Activated naive CD4-positive, alpha-beta T cell treated with anti-CD3 and anti-CD28 coated beads, Interleukin-2, amount 10 ng/mL, durations not matched to agents 7 days and 5 days (primary cell): Measurements from ENCODE around the gene UNC5B.

Source experiments
- CTCF ChIA-PET: fragments of 350-600 bp; sonication (Branson Sonifier 250); formaldehyde crosslinking; loops from one replicate; lab custom pipeline; 2021; ENCODE audit warnings: antibody characterized with exemption; lab: Charles Lee
- DNase-seq: peaks from one replicate; pipeline ENCODE4 v3.0.0-alpha.2; 2020
- H3K27ac Mint-ChIP-seq: one replicate; pipeline ENCODE4 v1.8.0; 2021; ENCODE audit warnings: mild to moderate bottlenecking, moderate library complexity, mixed read lengths
- H3K27me3 Mint-ChIP-seq: one replicate; pipeline ENCODE4 v1.8.0; 2021; ENCODE audit warnings: mild to moderate bottlenecking, mixed read lengths
- H3K36me3 Mint-ChIP-seq: one replicate; pipeline ENCODE4 v1.8.0; 2021; ENCODE audit warnings: mixed read lengths
- H3K4me1 Mint-ChIP-seq: one replicate; pipeline ENCODE4 v1.8.0; 2021; ENCODE audit warnings: mixed read lengths
- H3K4me3 Mint-ChIP-seq: one replicate; pipeline ENCODE4 v1.8.0; 2021; ENCODE audit warnings: mild to moderate bottlenecking, moderate library complexity, mixed read lengths
- H3K9me3 Mint-ChIP-seq: one replicate; pipeline ENCODE4 v1.8.0; 2021; ENCODE audit warnings: mixed read lengths

UNC5B gene

GRCh38 chr10:71201849-71202248 is 10.5 kb upstream of the UNC5B start:
- H3K4me1 Mint-ChIP-seq: no peaks in the 10 kb centered on the region
- CTCF ChIA-PET: no interaction called here
- no peak for DNase-seq
- H3K4me3 Mint-ChIP-seq: no peak overlapping the region
- peaks cover 29% of the 10 kb centered on the region for H3K27me3 Mint-ChIP-seq
- H3K9me3 Mint-ChIP-seq: peaks cover 8% of the 10 kb centered on the region
- H3K36me3 Mint-ChIP-seq: no peaks in the 10 kb centered on the region
- no peak overlapping the region for H3K27ac Mint-ChIP-seq

DNA sequence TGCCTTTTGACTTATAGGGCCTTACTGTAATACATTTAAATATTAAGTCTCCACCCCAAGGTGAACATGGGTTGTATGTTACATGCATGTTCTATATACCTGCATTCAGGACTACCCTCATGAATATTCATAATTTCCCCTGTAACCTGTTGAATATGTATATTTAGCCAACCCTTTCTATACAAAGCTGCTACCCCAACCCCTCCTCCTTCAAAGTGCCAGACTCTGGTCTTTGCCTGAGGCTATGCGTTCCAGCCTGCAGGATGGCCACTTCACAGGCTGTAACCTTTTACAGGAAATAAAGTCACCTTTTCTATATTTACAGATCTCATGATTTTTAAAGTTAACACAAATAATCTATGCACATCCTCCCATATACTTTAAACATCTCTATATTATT is 10.1 kb upstream of the UNC5B start:
- H3K27ac Mint-ChIP-seq: no peak overlapping the region
- H3K4me3 Mint-ChIP-seq: no peak overlapping the region
- H3K9me3 Mint-ChIP-seq: peaks cover 6% of the 10 kb centered on the region
- H3K4me1 Mint-ChIP-seq: no peaks in the 10 kb centered on the region
- no peak for DNase-seq
- CTCF ChIA-PET: no interaction called here
- peaks cover 32% of the 10 kb centered on the region for H3K27me3 Mint-ChIP-seq
- no peaks in the 10 kb centered on the region for H3K36me3 Mint-ChIP-seq

DNA sequence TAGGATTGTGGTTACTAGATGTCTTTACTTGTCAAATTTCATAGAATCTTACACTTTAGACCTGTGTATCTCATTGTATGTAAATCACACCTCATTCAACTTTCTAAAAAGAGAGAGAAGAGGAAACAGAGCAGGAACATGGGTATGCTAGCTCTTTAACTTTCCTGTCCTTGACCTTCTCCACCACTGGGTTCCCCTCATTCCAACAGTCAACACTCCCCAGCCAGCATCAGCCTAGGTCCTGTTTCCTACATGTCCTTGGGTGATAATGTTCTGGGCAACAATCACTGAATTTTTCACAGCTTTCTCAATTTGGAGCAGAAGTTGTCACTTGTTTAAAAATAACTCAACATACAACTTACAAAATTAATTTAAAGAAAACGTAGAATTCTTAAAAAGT is 9.2 kb upstream of the UNC5B start:
- Mint-ChIP-seq H3K4me3 (no peak overlapping the region), H3K27me3 (peaks cover 39% of the 10 kb centered on the region), H3K27ac (no peak overlapping the region), H3K9me3 (peaks cover 1% of the 10 kb centered on the region), H3K4me1 (no peaks in the 10 kb centered on the region), H3K36me3 (no peaks in the 10 kb centered on the region)
- CTCF ChIA-PET: no interaction called here
- no peak for DNase-seq

GRCh38 chr10:71203716-71204115 is 8.7 kb upstream of the UNC5B start:
- no peaks in the 10 kb centered on the region for H3K9me3 Mint-ChIP-seq
- H3K27me3 Mint-ChIP-seq: peaks cover 43% of the 10 kb centered on the region
- H3K27ac Mint-ChIP-seq: no peak overlapping the region
- no peak overlapping the region for H3K4me3 Mint-ChIP-seq
- DNase-seq: no peak
- no peaks in the 10 kb centered on the region for H3K36me3 Mint-ChIP-seq
- CTCF ChIA-PET: no interaction called here
- no peaks in the 10 kb centered on the region for H3K4me1 Mint-ChIP-seq

DNA sequence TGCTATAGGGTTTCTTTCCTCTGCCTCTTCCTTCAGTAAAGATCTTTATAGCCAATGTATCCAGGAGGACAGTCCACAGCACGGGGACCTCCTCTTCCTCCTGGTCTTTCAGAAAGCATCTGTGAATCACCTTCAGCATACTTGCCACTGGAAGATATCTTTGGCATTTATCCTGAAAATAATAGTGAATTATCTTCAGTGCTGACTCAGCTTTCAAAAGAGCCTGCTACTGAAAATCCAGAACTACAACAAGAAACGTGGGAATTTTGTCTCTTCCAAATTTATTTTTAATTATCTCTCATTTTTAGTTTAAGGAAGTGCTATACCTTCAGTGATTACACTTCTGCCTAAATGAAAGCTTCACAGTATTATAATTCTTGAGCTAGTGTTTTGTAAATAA is 7.6 kb upstream of the UNC5B start:
- Mint-ChIP-seq H3K9me3 (no peaks in the 10 kb centered on the region), H3K27ac (no peak overlapping the region), H3K4me1 (no peaks in the 10 kb centered on the region), H3K4me3 (no peak overlapping the region), H3K36me3 (no peaks in the 10 kb centered on the region), H3K27me3 (peaks cover 54% of the 10 kb centered on the region)
- no peak for DNase-seq
- CTCF ChIA-PET: interaction anchor here (1.8 kb wide), 1 partner anchor 12 kb away, joined by 4 read pairs; no protein-coding TSS in a partner anchor

DNA sequence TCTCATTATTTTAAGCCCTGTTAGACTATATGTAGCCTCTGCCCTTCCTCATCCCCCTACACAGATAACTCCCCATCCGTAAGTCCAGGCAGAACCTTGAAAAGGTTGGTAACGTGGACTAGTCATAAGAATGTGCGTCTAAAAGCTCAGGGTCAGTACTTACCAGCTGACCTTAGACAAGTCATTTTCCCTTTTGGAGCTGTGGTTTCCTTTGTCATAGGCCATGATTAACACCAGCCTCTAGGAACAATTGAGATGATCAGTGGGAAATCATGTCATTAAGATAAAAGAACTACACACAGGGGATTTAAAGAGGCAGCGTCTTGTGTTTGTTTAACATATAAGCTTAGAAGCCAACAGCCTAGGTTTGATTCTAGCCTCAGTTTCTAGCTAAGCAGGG is 6.9 kb upstream of the UNC5B start:
- no peak overlapping the region for H3K27ac Mint-ChIP-seq
- no peak for DNase-seq

DNA sequence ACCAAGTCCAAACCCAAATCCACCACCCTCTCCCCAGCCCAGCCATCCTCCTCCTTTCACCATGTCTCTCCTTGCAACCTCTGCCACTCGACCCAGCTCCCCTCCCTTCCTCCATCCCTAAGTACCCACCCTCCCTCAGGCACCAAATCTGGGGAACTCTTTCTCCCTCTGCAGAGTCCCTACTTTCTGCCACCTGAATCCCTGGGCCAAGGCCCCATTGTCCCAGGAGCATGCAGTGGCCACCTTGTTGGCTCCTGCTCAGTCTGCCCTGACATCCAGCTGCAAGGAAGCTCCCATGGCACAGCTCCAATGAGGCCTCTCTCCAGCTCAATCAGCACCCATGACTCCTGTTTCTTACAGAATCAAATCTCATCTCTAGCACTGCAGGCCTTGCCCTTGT is 5.5 kb upstream of the UNC5B start:
- no peak overlapping the region for H3K27ac Mint-ChIP-seq
- no peaks in the 10 kb centered on the region for H3K9me3 Mint-ChIP-seq
- CTCF ChIA-PET: interaction anchor here (0.9 to 1.5 kb wide), 2 partner anchors 13 to 281 kb away, joined by 3 to 8 read pairs; no protein-coding TSS in a partner anchor
- H3K36me3 Mint-ChIP-seq: no peaks in the 10 kb centered on the region
- H3K27me3 Mint-ChIP-seq: peaks cover 71% of the 10 kb centered on the region
- no peak for DNase-seq
- H3K4me3 Mint-ChIP-seq: no peak overlapping the region
- H3K4me1 Mint-ChIP-seq: peaks cover 2% of the 10 kb centered on the region

More for the DNA sequence above, 6.9 kb upstream of the UNC5B start:
- Mint-ChIP-seq H3K4me3 (no peak overlapping the region), H3K27me3 (peaks cover 56% of the 10 kb centered on the region), H3K9me3 (no peaks in the 10 kb centered on the region), H3K4me1 (no peaks in the 10 kb centered on the region), H3K36me3 (no peaks in the 10 kb centered on the region)
- CTCF ChIA-PET: interaction anchor here (0.7 to 1.8 kb wide), 3 partner anchors 11 to 280 kb away, joined by 3 to 8 read pairs (median 4); no protein-coding TSS in a partner anchor

- H3K27ac Mint-ChIP-seq: no peak overlapping the region
- no peak overlapping the region for H3K4me3 Mint-ChIP-seq
- no peaks in the 10 kb centered on the region for H3K36me3 Mint-ChIP-seq
- H3K9me3 Mint-ChIP-seq: no peaks in the 10 kb centered on the region
- DNase-seq: no peak
- CTCF ChIA-PET: interaction anchor here (0.9 kb wide), 1 partner anchor 14 kb away, joined by 3 read pairs; no protein-coding TSS in a partner anchor
- H3K4me1 Mint-ChIP-seq: peaks cover 5% of the 10 kb centered on the region
- H3K27me3 Mint-ChIP-seq: peaks cover 78% of the 10 kb centered on the region
Measured at GRCh38 chr10:71207578-71207977, 4.8 kb upstream of the UNC5B start.

DNA sequence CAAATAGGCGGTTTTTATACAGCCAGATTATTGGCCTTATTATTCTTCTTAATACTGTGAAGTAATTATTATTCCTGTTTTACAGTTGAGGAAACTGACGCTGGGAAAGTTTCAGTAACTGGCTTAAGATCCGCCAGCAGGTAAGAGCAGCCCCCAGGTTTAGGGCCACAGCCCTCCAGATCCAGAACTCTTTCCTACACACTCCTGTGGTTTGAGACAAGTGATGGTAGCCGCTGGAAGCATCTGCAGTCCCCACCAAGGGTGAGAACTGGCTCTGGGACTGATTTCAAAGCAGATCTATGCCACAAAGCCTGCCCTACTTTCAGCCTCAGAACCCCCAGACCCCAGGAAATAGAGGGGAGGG is 3.0 kb upstream of the UNC5B start:
- Mint-ChIP-seq H3K36me3 (no peaks in the 10 kb centered on the region), H3K27me3 (peaks cover 86% of the 10 kb centered on the region), H3K9me3 (no peaks in the 10 kb centered on the region)

GRCh38 chr10:71209731-71210541 is 2.4 kb upstream of the UNC5B start:
- Mint-ChIP-seq H3K9me3 (no peaks in the 10 kb centered on the region), H3K4me3 (no peak overlapping the region), H3K27me3 (peaks cover 87% of the 10 kb centered on the region), H3K4me1 (peaks cover 8% of the 10 kb centered on the region), H3K27ac (no peak overlapping the region), H3K36me3 (no peaks in the 10 kb centered on the region)
- DNase-seq: no peak
- CTCF ChIA-PET: interaction anchor here (0.7 to 1.6 kb wide), 4 partner anchors 8 to 286 kb away, joined by 3 to 20 read pairs (median 4); no protein-coding TSS in a partner anchor

More for the DNA sequence above, 3.0 kb upstream of the UNC5B start:
- DNase-seq: no peak
- H3K4me3 Mint-ChIP-seq: no peak overlapping the region
- CTCF ChIA-PET: interaction anchor here (0.7 to 1.6 kb wide), 5 partner anchors 8 to 285 kb away, joined by 3 to 20 read pairs (median 3); no protein-coding TSS in a partner anchor
- H3K27ac Mint-ChIP-seq: no peak overlapping the region
- H3K4me1 Mint-ChIP-seq: peaks cover 8% of the 10 kb centered on the region

DNA sequence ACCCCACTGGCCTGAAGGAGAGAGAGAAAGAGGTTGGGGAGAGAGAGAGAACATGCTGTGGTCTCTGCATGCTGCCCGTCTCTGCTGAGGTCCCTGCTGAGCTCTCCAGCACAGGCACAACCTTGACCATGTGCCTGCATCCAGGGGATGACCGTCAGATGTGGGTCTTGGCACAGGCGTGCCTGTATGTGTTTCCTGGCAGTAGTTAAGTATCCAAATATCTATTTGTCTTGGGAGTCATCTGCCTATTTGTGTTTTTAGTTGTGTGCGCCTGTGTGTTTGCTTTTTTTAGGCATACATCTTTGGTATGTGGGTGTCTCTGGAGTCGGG is 1.9 kb upstream of the UNC5B start:
- peaks cover 93% of the 10 kb centered on the region for H3K27me3 Mint-ChIP-seq

DNA sequence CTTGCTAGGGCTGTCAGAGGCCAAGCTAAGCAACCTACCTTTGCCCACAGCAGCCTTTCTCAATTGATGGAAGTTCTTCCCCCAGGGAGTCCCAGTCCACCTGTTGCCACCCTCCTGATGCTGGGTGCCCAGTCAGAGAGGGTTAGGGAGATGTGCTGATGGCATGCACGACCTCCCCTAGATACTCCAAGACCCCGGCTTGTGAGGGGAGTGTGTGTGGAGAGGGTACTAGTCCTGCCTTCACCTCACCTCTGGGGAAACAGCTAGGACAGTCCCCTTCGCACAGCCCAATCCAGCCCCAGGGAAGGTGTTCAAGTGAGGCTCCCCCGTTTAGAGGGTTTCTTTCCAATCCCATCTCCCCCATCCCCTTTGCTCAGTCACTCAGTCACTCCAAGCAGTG is 1.3 kb upstream of the UNC5B start:
- H3K9me3 Mint-ChIP-seq: no peaks in the 10 kb centered on the region
- H3K4me3 Mint-ChIP-seq: no peak overlapping the region
- H3K36me3 Mint-ChIP-seq: no peaks in the 10 kb centered on the region

More for the DNA sequence above, 1.9 kb upstream of the UNC5B start:
- CTCF ChIA-PET: interaction anchor here (1.1 kb wide), 1 partner anchor 285 kb away, joined by 4 read pairs; no protein-coding TSS in a partner anchor
- Mint-ChIP-seq H3K4me3 (no peak overlapping the region), H3K4me1 (peaks cover 8% of the 10 kb centered on the region), H3K36me3 (no peaks in the 10 kb centered on the region), H3K27ac (no peak overlapping the region), H3K9me3 (no peaks in the 10 kb centered on the region)
- no peak for DNase-seq

DNA sequence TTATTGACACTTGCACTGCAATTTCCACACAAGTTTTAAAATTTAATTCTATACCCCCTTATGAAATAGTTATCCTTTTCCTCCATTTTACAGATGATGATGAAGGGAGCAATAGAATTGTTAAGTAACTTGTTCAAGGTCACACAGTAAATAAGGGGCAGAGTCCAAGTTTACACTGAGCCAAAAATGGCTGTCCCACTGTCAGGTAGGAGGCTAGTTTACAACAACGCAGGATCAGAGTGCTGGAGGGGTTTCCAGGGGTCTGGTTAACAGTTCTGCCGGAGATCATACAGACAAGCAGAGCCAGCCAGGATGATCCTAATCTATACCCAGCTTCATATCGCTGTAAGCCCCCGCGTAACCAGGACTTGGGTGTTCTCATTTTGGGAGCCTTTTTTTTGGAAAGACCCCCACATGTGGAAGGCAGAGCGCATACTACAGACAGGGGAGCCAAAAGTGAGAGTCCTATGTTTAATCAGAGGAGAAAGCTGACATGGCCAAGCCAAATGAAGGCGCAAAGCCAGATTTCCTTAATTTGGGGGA is 524 bp upstream of the UNC5B start:
- no peaks in the 10 kb centered on the region for H3K36me3 Mint-ChIP-seq
- CTCF ChIA-PET: no interaction called here
- H3K27me3 Mint-ChIP-seq: peaks cover 97% of the 10 kb centered on the region
- H3K4me1 Mint-ChIP-seq: peaks cover 8% of the 10 kb centered on the region
- H3K27ac Mint-ChIP-seq: no peak overlapping the region
- peak overlapping the region; percentile 0 for H3K4me3 Mint-ChIP-seq
- no peak for DNase-seq
- no peaks in the 10 kb centered on the region for H3K9me3 Mint-ChIP-seq

More for the DNA sequence above, 1.3 kb upstream of the UNC5B start:
- CTCF ChIA-PET: interaction anchor here (1.1 kb wide), 1 partner anchor 285 kb away, joined by 4 read pairs; no protein-coding TSS in a partner anchor
- peaks cover 8% of the 10 kb centered on the region for H3K4me1 Mint-ChIP-seq
- H3K27me3 Mint-ChIP-seq: peaks cover 97% of the 10 kb centered on the region
- no peak overlapping the region for H3K27ac Mint-ChIP-seq
- DNase-seq: no peak

GRCh38 chr10:71213127-71213621 is 804 bp downstream of the UNC5B start:
- Mint-ChIP-seq H3K36me3 (no peaks in the 10 kb centered on the region), H3K9me3 (no peaks in the 10 kb centered on the region), H3K4me1 (peaks cover 14% of the 10 kb centered on the region), H3K27ac (no peak overlapping the region), H3K4me3 (peak overlapping the region; percentile 54), H3K27me3 (peaks cover 99% of the 10 kb centered on the region)
- peak; percentile 58 for DNase-seq
- CTCF ChIA-PET: interaction anchor here (1.2 kb wide), 1 partner anchor 288 kb away, joined by 4 read pairs; no protein-coding TSS in a partner anchor
